Fibroblast of villous mesenchyme (primary cell): ENCODE measurements around the gene DCC. TPM values are rescaled to one million over a fixed set of nuclear protein-coding genes. Genes with fewer than 3 reads are reported as not detected.

Experiments
- DNase-seq: peaks from one replicate; pipeline ENCODE4 v3.0.0-alpha.2; 2010; ENCODE audit warnings: low read depth
- H3K4me3 ChIP-seq: 2 replicates; pipeline ENCODE4 v1.5.1; 2011; ENCODE audit warnings: low read depth, mild to moderate bottlenecking, low read length
- CTCF ChIP-seq: IDR thresholded peaks from 2 replicates; pipeline ENCODE4 v1.5.1; 2012; ENCODE audit warnings: low read depth, mild to moderate bottlenecking, low read length; ENCODE audit not compliant: insufficient read depth
- total RNA-seq: library from RNA; depleted of rRNA; stranded (reverse); fragments of >200 nt; gene quantifications from 2 replicates; pipeline ENCODE4 v1.2.3, GENCODE V29; 2012

DCC gene
- total RNA-seq, 1 donor, result not detected

GRCh38 chr18:52869942-52870907, 530.2 kb downstream of the DCC start:
- no peak for DNase-seq
- no peak for TF ChIP-seq CTCF
- H3K4me3 ChIP-seq, result no peak overlapping the region

- no peak overlapping the region for H3K4me3 ChIP-seq
- no peak for DNase-seq
- no peak for TF ChIP-seq CTCF
These were observed 534.8 kb downstream of the DCC start for GRCh38 chr18:52874774-52875173.

GRCh38 chr18:52875725-52876124, 535.7 kb downstream of the DCC start:
- DNase-seq, result no peak
- no peak overlapping the region for H3K4me3 ChIP-seq
- no peak for TF ChIP-seq CTCF

GRCh38 chr18:52888014-52888413, 548.0 kb downstream of the DCC start:
- DNase-seq, result no peak
- TF ChIP-seq CTCF, result no peak
- no peak overlapping the region for H3K4me3 ChIP-seq

GRCh38 chr18:52894801-52895200, 554.8 kb downstream of the DCC start:
- no peak for DNase-seq
- TF ChIP-seq CTCF, result no peak
- no peak overlapping the region for H3K4me3 ChIP-seq

GRCh38 chr18:52897611-52898484, 557.9 kb downstream of the DCC start:
- TF ChIP-seq CTCF, result no peak
- no peak overlapping the region for H3K4me3 ChIP-seq
- no peak for DNase-seq
